ENCODE results near the gene WDR89. TPM values are rescaled to one million over a fixed set of nuclear protein-coding genes. Genes with fewer than 3 reads are reported as not detected.

The WDR89 gene
- total RNA-seq, 1 donor: 13.0 TPM

DNA sequence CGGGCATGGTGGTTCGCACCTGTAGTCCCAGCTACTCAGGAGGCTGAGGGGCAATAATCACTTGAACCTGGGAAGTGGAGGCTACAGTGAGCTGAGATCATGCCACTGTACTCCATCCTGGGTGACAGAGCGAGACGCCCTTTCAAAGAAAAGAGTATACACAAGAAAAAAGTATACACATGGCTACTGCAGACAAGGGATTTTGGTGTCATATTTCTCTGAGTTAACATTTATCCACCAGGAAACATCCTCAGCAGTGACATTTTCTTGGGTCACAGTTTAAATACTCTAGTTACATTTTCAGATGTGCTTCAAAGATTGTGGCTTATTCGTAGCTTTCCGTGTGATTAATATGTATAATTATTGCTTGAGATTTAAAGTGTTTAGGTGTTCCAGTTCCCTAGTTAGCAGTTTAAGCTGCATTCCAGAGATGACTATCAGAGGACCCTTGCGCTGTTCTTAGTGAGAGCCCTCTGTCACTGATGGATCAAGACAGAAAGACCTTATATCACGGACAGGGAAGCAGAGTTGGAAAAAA lies 93.8 kb downstream of the WDR89 start:
- TF ChIP-seq, protein P1, sequence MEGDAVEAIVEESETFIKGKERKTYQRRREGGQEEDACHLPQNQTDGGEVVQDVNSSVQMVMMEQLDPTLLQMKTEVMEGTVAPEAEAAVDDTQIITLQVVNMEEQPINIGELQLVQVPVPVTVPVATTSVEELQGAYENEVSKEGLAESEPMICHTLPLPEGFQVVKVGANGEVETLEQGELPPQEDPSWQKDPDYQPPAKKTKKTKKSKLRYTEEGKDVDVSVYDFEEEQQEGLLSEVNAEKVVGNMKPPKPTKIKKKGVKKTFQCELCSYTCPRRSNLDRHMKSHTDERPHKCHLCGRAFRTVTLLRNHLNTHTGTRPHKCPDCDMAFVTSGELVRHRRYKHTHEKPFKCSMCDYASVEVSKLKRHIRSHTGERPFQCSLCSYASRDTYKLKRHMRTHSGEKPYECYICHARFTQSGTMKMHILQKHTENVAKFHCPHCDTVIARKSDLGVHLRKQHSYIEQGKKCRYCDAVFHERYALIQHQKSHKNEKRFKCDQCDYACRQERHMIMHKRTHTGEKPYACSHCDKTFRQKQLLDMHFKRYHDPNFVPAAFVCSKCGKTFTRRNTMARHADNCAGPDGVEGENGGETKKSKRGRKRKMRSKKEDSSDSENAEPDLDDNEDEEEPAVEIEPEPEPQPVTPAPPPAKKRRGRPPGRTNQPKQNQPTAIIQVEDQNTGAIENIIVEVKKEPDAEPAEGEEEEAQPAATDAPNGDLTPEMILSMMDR (IDR thresholded peaks at IDR 0.05; ENCODE audit: insufficient read depth, low read depth, low read length): no peak

More for the DNA sequence above, 93.8 kb downstream of the WDR89 start:
- DNase-seq (ENCODE audit: low read depth): no peak
- H3K4me3 ChIP-seq (ENCODE audit: low read depth, low read length): no peak overlapping the region

Small RNA genes within 50 kb of the gene (small RNA-seq; reads per million reads assigned to genes)
- gene RF00012 (0.28 reads per million), gene RF00019 (not detected), gene RNU6-1162P (not detected), gene RNU6-597P (not detected)

Other genes starting within 250 kb of the WDR89 start
- gene PPP2R5E, start 98.5 kb downstream of the WDR89 start, total RNA-seq: 21.9 and 32.4 TPM in 2 replicates
- 27.4 and 31.5 TPM in 2 replicates for gene SGPP1, start 86.2 kb upstream of the WDR89 start, total RNA-seq
- gene SYNE2, start 211.1 kb upstream of the WDR89 start, total RNA-seq: 13.4 and 15.8 TPM in 2 replicates